IMR-90 (cell line): Measurements from ENCODE around the gene RECK. TPM values are rescaled to one million over a fixed set of nuclear protein-coding genes. Genes with fewer than 3 reads are reported as not detected.

ENCODE experiments used
- ATAC-seq: fragments of 200-7000 bp; cut with Tn5 transposase; 2 replicates; pipeline ENCODE4 v1.9.1; 2020; ENCODE audit warnings: low read depth, mild to moderate bottlenecking, moderate library complexity
- BruUV-seq: library from RNA; stranded (reverse); fragments of 400-500 nt; replicated peaks from 2 replicates; lab custom pipeline; 2021; lab: Mats Ljungman, UMichigan
- CTCF ChIA-PET: fragments of 300-600 bp; formaldehyde crosslinking; extraction: SDS; loops from one replicate; lab custom pipeline; 2021; ENCODE audit warnings: antibody characterized with exemption; lab: Yijun Ruan, JAX
- POLR2A ChIA-PET: fragments of 300-600 bp; sonication (Branson Sonifier 250); formaldehyde crosslinking; loops from one replicate; lab custom pipeline; 2022; ENCODE audit warnings: antibody characterized with exemption; ENCODE audit not compliant: unreplicated experiment; lab: Charles Lee
- DNase-seq: peaks from one replicate; pipeline ENCODE4 v3.0.0; 2013
- H2AFZ ChIP-seq: replicated peaks from 2 replicates; pipeline ENCODE3; 2013; ENCODE audit warnings: low read length, mild to moderate bottlenecking; ENCODE audit not compliant: poor library complexity
- H2AK5ac ChIP-seq: 2 replicates; pipeline ENCODE4 v1.6.1; 2013; ENCODE audit warnings: low read depth, low read length, inconsistent platforms
- H2AK9ac ChIP-seq: replicated peaks from 2 replicates; pipeline ENCODE3; 2013; ENCODE audit warnings: mild to moderate bottlenecking, low read depth, low read length, moderate library complexity; ENCODE audit not compliant: poor library complexity
- H2BK120ac ChIP-seq: 2 replicates; pipeline ENCODE4 v1.6.1; 2013; ENCODE audit warnings: low read depth, low read length, inconsistent platforms
- H2BK15ac ChIP-seq: 3 replicates; pipeline ENCODE4 v1.6.1; 2013; ENCODE audit warnings: low read depth, low read length, inconsistent platforms
- H2BK20ac ChIP-seq: 2 replicates; pipeline ENCODE4 v1.6.1; 2013; ENCODE audit warnings: low read depth, mild to moderate bottlenecking, inconsistent platforms, low read length, moderate library complexity
- H2BK5ac ChIP-seq: 2 replicates; pipeline ENCODE4 v1.6.1; 2013; ENCODE audit warnings: mild to moderate bottlenecking, low read depth, low read length, inconsistent platforms; ENCODE audit not compliant: poor library complexity, severe bottlenecking
- H3K14ac ChIP-seq: replicated peaks from 2 replicates; pipeline ENCODE4 v1.6.1; 2013; ENCODE audit warnings: low read depth, low read length, inconsistent platforms
- H3K18ac ChIP-seq: 2 replicates; pipeline ENCODE4 v1.6.1; 2013; ENCODE audit warnings: low read depth, low read length, control low read depth
- H3K23ac ChIP-seq: 2 replicates; pipeline ENCODE4 v1.6.1; 2013; ENCODE audit warnings: low read depth, low read length, inconsistent platforms
- H3K27ac ChIP-seq: 2 replicates; pipeline ENCODE4 v1.5.1; 2013; ENCODE audit warnings: mild to moderate bottlenecking, control low read depth, low read length; ENCODE audit not compliant: insufficient read depth
- H3K27me3 ChIP-seq: 2 replicates; pipeline ENCODE4 v1.6.1; 2013; ENCODE audit warnings: low read length; ENCODE audit not compliant: control insufficient read depth, insufficient read depth
- H3K36me3 ChIP-seq: 2 replicates; pipeline ENCODE4 v1.6.1; 2013; ENCODE audit warnings: low read length, mixed read lengths; ENCODE audit not compliant: control insufficient read depth, insufficient read depth
- H3K4ac ChIP-seq: 2 replicates; pipeline ENCODE4 v1.6.1; 2013; ENCODE audit warnings: low read depth, low read length, inconsistent platforms
- H3K4me1 ChIP-seq: 2 replicates; pipeline ENCODE4 v1.6.1; 2013; ENCODE audit warnings: low read length, mixed read lengths; ENCODE audit not compliant: control insufficient read depth, insufficient read depth
- H3K4me2 ChIP-seq: 2 replicates; pipeline ENCODE4 v1.6.1; 2013; ENCODE audit warnings: low read depth, mild to moderate bottlenecking, control low read depth, low read length, moderate library complexity
- H3K4me3 ChIP-seq: 2 replicates; pipeline ENCODE4 v1.5.1; 2013; ENCODE audit warnings: low read depth, mild to moderate bottlenecking, control low read depth, low read length, moderate library complexity; ENCODE audit not compliant: insufficient read depth
- H3K56ac ChIP-seq: 2 replicates; pipeline ENCODE4 v1.6.1; 2013; ENCODE audit warnings: low read length, inconsistent platforms; ENCODE audit not compliant: insufficient read depth; ENCODE audit errors: extremely low read depth
- H3K79me1 ChIP-seq, 2 experiments: 2 replicates each; pipeline ENCODE4 v1.6.1; 2013; ENCODE audit warnings: low read length in 2 of 2, inconsistent platforms in 1 of 2, low read depth in 1 of 2
- H3K9ac ChIP-seq: 2 replicates; pipeline ENCODE4 v1.6.1; 2013; ENCODE audit warnings: low read depth, low read length, control low read depth
- H3K9me1 ChIP-seq: 2 replicates; pipeline ENCODE4 v1.6.1; 2013; ENCODE audit warnings: low read length, inconsistent platforms; ENCODE audit not compliant: insufficient read depth
- H3K9me3 ChIP-seq: 2 replicates; pipeline ENCODE4 v1.6.1; 2013; ENCODE audit warnings: low read length; ENCODE audit not compliant: control insufficient read depth, insufficient read depth
- H4K20me1 ChIP-seq: 2 replicates; pipeline ENCODE4 v1.6.1; 2013; ENCODE audit warnings: low read length, inconsistent platforms; ENCODE audit not compliant: insufficient read depth
- H4K5ac ChIP-seq: 2 replicates; pipeline ENCODE4 v1.6.1; 2013; ENCODE audit warnings: mild to moderate bottlenecking, low read depth, low read length, control low read depth
- H4K8ac ChIP-seq, 2 experiments: 2 replicates each; pipeline ENCODE4 v1.6.1; 2013; ENCODE audit warnings: low read depth in 2 of 2, low read length in 2 of 2, control low read depth in 1 of 2, inconsistent platforms in 1 of 2
- H4K91ac ChIP-seq: 2 replicates; pipeline ENCODE4 v1.6.1; 2013; ENCODE audit warnings: low read depth, low read length, inconsistent platforms; ENCODE audit not compliant: insufficient read depth
- BHLHE40 ChIP-seq: fragments of 150-350 bp; IDR thresholded peaks from 2 replicates; pipeline ENCODE4 v1.6.1; 2016; ENCODE audit warnings: mild to moderate bottlenecking, low read depth, low read length
- CEBPB ChIP-seq: IDR thresholded peaks from 2 replicates; pipeline ENCODE4 v1.6.1; 2012; ENCODE audit warnings: low read depth, low read length, improper control_type of control experiment
- CHD1 ChIP-seq: IDR thresholded peaks from 2 replicates; pipeline ENCODE4 v1.6.1; 2012; ENCODE audit warnings: low read depth, low read length, improper control_type of control experiment
- ELK1 ChIP-seq: fragments of 150-350 bp; IDR thresholded peaks from 2 replicates; pipeline ENCODE4 v1.6.1; 2016; ENCODE audit warnings: low read depth, mild to moderate bottlenecking, low read length, moderate library complexity, borderline replicate concordance
- FOS ChIP-seq: fragments of 150-350 bp; IDR thresholded peaks from 2 replicates; pipeline ENCODE4 v1.6.1; 2016; ENCODE audit warnings: low read depth, low read length
- MAFK ChIP-seq: IDR thresholded peaks from 2 replicates; pipeline ENCODE4 v1.6.1; 2012; ENCODE audit warnings: low read depth, low read length, improper control_type of control experiment
- MAZ ChIP-seq: IDR thresholded peaks from 2 replicates; pipeline ENCODE4 v1.6.1; 2012; ENCODE audit warnings: low read depth, mild to moderate bottlenecking, low read length, improper control_type of control experiment, moderate library complexity, borderline replicate concordance
- MXI1 ChIP-seq: IDR thresholded peaks from 2 replicates; pipeline ENCODE4 v1.6.1; 2012; ENCODE audit warnings: low read depth, mild to moderate bottlenecking, low read length, moderate library complexity, borderline replicate concordance
- NFE2L2 ChIP-seq: fragments of 150-350 bp; IDR thresholded peaks from 2 replicates; pipeline ENCODE4 v1.6.1; 2016; ENCODE audit warnings: low read depth, mild to moderate bottlenecking, low read length
- POLR2A ChIP-seq: IDR thresholded peaks from 2 replicates; pipeline ENCODE4 v1.6.1; 2012; ENCODE audit warnings: mild to moderate bottlenecking, low read depth, low read length
- RAD21 ChIP-seq: IDR thresholded peaks from 2 replicates; pipeline ENCODE4 v1.6.1; 2012; ENCODE audit warnings: low read length, improper control_type of control experiment
- RCOR1 ChIP-seq: IDR thresholded peaks from 2 replicates; pipeline ENCODE4 v1.6.1; 2012; ENCODE audit warnings: mild to moderate bottlenecking, low read length, improper control_type of control experiment; ENCODE audit not compliant: insufficient replicate concordance
- RFX5 ChIP-seq: IDR thresholded peaks from 2 replicates; pipeline ENCODE4 v1.8.0; 2012; ENCODE audit warnings: low read depth, mild to moderate bottlenecking, low read length, moderate library complexity
- SMC3 ChIP-seq: fragments of 150-350 bp; IDR thresholded peaks from 2 replicates; pipeline ENCODE4 v1.6.1; 2016; ENCODE audit warnings: low read depth, mild to moderate bottlenecking, antibody characterized with exemption, low read length, moderate library complexity
- WGBS, 2 experiments: methylation state at CpG; one replicate each; pipeline versions ENCODE4 v1.1.5 to v1.1.7; 2013; ENCODE audit warnings: missing lambda C conversion rate in 2 of 2; ENCODE audit not compliant: insufficient read length in 1 of 2; ENCODE audit errors: extremely low coverage in 2 of 2; 5-methylcytosine and 5-hydroxymethylcytosine counted together
- dilution Hi-C: fragments of 300-500 bp; cut with HindIII; formaldehyde crosslinking; loops from one replicate; pipeline ENCODE4 v1.14.3; 2018; ENCODE audit warnings: low sequenced_read_pairs; ENCODE audit not compliant: unreplicated experiment
- in situ Hi-C: fragments of 300-500 bp; cut with MboI; formaldehyde crosslinking; loops from 3 replicates; pipeline ENCODE4 v1.14.3; 2019; ENCODE audit warnings: low sequenced_read_pairs, inconsistent platforms, mixed read lengths
- intact Hi-C: fragments of 100-400 bp; cut with micrococcal nuclease; formaldehyde crosslinking; loops from 2 replicates; pipeline ENCODE4 v1.10.0; 2022
- polyA plus RNA-seq, 3 experiments: library from polyadenylated mRNA; depleted of rRNA; stranded (reverse); fragments of >200 nt; gene quantifications; 2 replicates each; pipeline ENCODE4 v1.2.3, GENCODE V29; 2012; ENCODE audit warnings: low replicate concordance in 1 of 3
- total RNA-seq: library from RNA; depleted of rRNA; stranded (reverse); fragments of >200 nt; gene quantifications from 2 replicates; pipeline ENCODE4 v1.2.3, GENCODE V29; 2012
- TF ChIP-seq, protein P1 (sequence below): fragments of 150-350 bp; IDR thresholded peaks from 2 replicates; pipeline ENCODE4 v1.6.1; 2017; ENCODE audit warnings: mild to moderate bottlenecking, antibody characterized with exemption, low read length, low read depth
- TF ChIP-seq, protein P2 (sequence below): conservative IDR thresholded peaks from 2 replicates; pipeline ENCODE4 v1.5.1; 2012; ENCODE audit warnings: mild to moderate bottlenecking, low read depth, low read length, improper control_type of control experiment

Gene RECK
- total and polyA plus RNA-seq, 2 of the 4 experiments (the other 2 are of a cell fraction): 23.5 to 44.0 TPM

GRCh38 chr9:36146651-36147050 lies 109.9 kb downstream of the RECK start:
- H3K27me3 ChIP-seq: no peaks in the 10 kb centered on the region
- WGBS, 2 experiments: 89% methylated on average over 8 of the region's 10 CpGs; no CpG with 5 or more reads in 1 of the 2 experiments
- H3K4me1 ChIP-seq: peaks cover 26% of the 10 kb centered on the region
- H2AFZ ChIP-seq: no peak overlapping the region
- no peak overlapping the region for H2AK5ac ChIP-seq
- no peak overlapping the region for H3K14ac ChIP-seq
- ChIA-PET POLR2A (no interaction called here), CTCF (no interaction called here)
- H2BK20ac ChIP-seq: no peak overlapping the region
- no peak overlapping the region for H4K91ac ChIP-seq
- intact Hi-C loops (no loop called here), dilution Hi-C loops (no loop called here), in situ Hi-C loops (no loop called here)
- H3K4ac ChIP-seq: no peak overlapping the region
- H4K5ac ChIP-seq: no peak overlapping the region
- BruUV-seq: no TSS peak
- H3K18ac ChIP-seq: no peak overlapping the region
- no peak overlapping the region for H2BK120ac ChIP-seq
- H3K4me2 ChIP-seq: no peak overlapping the region
- H3K23ac ChIP-seq: no peak overlapping the region
- H3K79me1 ChIP-seq: peaks cover 17 to 86% of the 10 kb centered on the region in 2 experiments; a peak in 3 of 4 replicates
- no peak for TF ChIP-seq NFE2L2
- no peak for TF ChIP-seq MXI1
- no peak for TF ChIP-seq ELK1
- TF ChIP-seq RCOR1: no peak
- no peak for TF ChIP-seq BHLHE40
- TF ChIP-seq CHD1: no peak
- TF ChIP-seq RFX5: no peak
- TF ChIP-seq SMC3: no peak
- no peak for TF ChIP-seq POLR2A
- no peak for TF ChIP-seq MAFK
- TF ChIP-seq, protein P1, sequence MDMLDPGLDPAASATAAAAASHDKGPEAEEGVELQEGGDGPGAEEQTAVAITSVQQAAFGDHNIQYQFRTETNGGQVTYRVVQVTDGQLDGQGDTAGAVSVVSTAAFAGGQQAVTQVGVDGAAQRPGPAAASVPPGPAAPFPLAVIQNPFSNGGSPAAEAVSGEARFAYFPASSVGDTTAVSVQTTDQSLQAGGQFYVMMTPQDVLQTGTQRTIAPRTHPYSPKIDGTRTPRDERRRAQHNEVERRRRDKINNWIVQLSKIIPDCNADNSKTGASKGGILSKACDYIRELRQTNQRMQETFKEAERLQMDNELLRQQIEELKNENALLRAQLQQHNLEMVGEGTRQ: no peak
- no peak for TF ChIP-seq CEBPB
- TF ChIP-seq MAZ: no peak
- TF ChIP-seq, protein P2, sequence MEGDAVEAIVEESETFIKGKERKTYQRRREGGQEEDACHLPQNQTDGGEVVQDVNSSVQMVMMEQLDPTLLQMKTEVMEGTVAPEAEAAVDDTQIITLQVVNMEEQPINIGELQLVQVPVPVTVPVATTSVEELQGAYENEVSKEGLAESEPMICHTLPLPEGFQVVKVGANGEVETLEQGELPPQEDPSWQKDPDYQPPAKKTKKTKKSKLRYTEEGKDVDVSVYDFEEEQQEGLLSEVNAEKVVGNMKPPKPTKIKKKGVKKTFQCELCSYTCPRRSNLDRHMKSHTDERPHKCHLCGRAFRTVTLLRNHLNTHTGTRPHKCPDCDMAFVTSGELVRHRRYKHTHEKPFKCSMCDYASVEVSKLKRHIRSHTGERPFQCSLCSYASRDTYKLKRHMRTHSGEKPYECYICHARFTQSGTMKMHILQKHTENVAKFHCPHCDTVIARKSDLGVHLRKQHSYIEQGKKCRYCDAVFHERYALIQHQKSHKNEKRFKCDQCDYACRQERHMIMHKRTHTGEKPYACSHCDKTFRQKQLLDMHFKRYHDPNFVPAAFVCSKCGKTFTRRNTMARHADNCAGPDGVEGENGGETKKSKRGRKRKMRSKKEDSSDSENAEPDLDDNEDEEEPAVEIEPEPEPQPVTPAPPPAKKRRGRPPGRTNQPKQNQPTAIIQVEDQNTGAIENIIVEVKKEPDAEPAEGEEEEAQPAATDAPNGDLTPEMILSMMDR: no peak
- no peak for TF ChIP-seq RAD21
- no peak for TF ChIP-seq FOS
- H2BK5ac ChIP-seq: no peak overlapping the region
- peaks cover 59% of the 10 kb centered on the region for H3K36me3 ChIP-seq
- no peak overlapping the region for H3K56ac ChIP-seq
- H4K8ac ChIP-seq: no peak overlapping the region
- H2AK9ac ChIP-seq: no peak overlapping the region
- no peak overlapping the region for H2BK15ac ChIP-seq
- peaks cover 33% of the 10 kb centered on the region for H4K20me1 ChIP-seq
- H3K9ac ChIP-seq: no peak overlapping the region
- no peak overlapping the region for H3K27ac ChIP-seq
- no peak overlapping the region for H3K4me3 ChIP-seq
- no peaks in the 10 kb centered on the region for H3K9me3 ChIP-seq
- ATAC-seq (no peak), DNase-seq (no peak)
- H3K9me1 ChIP-seq: peaks cover 23% of the 10 kb centered on the region
